H9 (cell line): ENCODE data around the gene C1QL1. TPM values are rescaled to one million over a fixed set of nuclear protein-coding genes. Genes with fewer than 3 reads are reported as not detected.

Experiments used
- DNase-seq: peaks from one replicate; pipeline ENCODE4 v3.0.0-alpha.2; 2017
- H2AFZ ChIP-seq: one replicate; pipeline ENCODE4 v1.6.1; 2013; ENCODE audit warnings: mild to moderate bottlenecking, low read length, control low read depth, moderate library complexity
- H2AK5ac ChIP-seq: 2 replicates; pipeline ENCODE4 v1.6.1; 2013; ENCODE audit warnings: low read length, control low read depth, mixed read lengths; ENCODE audit not compliant: insufficient read length
- H2BK120ac ChIP-seq: one replicate; pipeline ENCODE4 v1.6.1; 2013; ENCODE audit warnings: low read depth, mild to moderate bottlenecking, low read length, control low read depth, inconsistent platforms; ENCODE audit not compliant: poor library complexity, severe bottlenecking
- H2BK12ac ChIP-seq: 2 replicates; pipeline ENCODE4 v1.6.1; 2013; ENCODE audit warnings: low read length, control low read depth, mixed read lengths, low read depth; ENCODE audit not compliant: insufficient read length
- H2BK15ac ChIP-seq: 2 replicates; pipeline ENCODE4 v1.6.1; 2013; ENCODE audit warnings: low read depth, low read length, control low read depth
- H2BK20ac ChIP-seq: one replicate; pipeline ENCODE4 v1.6.1; 2013; ENCODE audit warnings: low read depth, mild to moderate bottlenecking, low read length, control low read depth, inconsistent platforms; ENCODE audit not compliant: poor library complexity, severe bottlenecking
- H2BK5ac ChIP-seq: 2 replicates; pipeline ENCODE4 v1.6.1; 2013; ENCODE audit warnings: low read length, control low read depth, mixed read lengths; ENCODE audit not compliant: insufficient read length
- H3K14ac ChIP-seq: 2 replicates; pipeline ENCODE4 v1.6.1; 2013; ENCODE audit warnings: low read length, control low read depth; ENCODE audit not compliant: insufficient read depth
- H3K18ac ChIP-seq: 2 replicates; pipeline ENCODE4 v1.6.1; 2013; ENCODE audit warnings: low read depth, mild to moderate bottlenecking, mixed read lengths, low read length, control low read depth; ENCODE audit not compliant: insufficient read length
- H3K23ac ChIP-seq: 2 replicates; pipeline ENCODE4 v1.6.1; 2013; ENCODE audit warnings: low read length, control low read depth, mixed read lengths, low read depth; ENCODE audit not compliant: insufficient read length
- H3K23me2 ChIP-seq: 2 replicates; pipeline ENCODE4 v1.6.1; 2013; ENCODE audit warnings: low read depth, mild to moderate bottlenecking, mixed read lengths, low read length, control low read depth; ENCODE audit not compliant: insufficient read length, poor library complexity, severe bottlenecking
- H3K27ac ChIP-seq: 2 replicates; pipeline ENCODE4 v1.5.1; 2013; ENCODE audit warnings: low read length, control low read depth, mixed read lengths, low read depth; ENCODE audit not compliant: insufficient read length
- H3K27me3 ChIP-seq: 2 replicates; pipeline ENCODE4 v1.6.1; 2013; ENCODE audit warnings: low read length, control low read depth, inconsistent platforms; ENCODE audit not compliant: insufficient read depth
- H3K4ac ChIP-seq: 2 replicates; pipeline ENCODE4 v1.6.1; 2013; ENCODE audit warnings: low read depth, mild to moderate bottlenecking, control low read depth, inconsistent platforms, low read length, moderate library complexity
- H3K4me1 ChIP-seq: 2 replicates; pipeline ENCODE4 v1.6.1; 2013; ENCODE audit warnings: low read length, control low read depth, inconsistent platforms; ENCODE audit not compliant: insufficient read depth
- H3K4me2 ChIP-seq: 2 replicates; pipeline ENCODE4 v1.6.1; 2013; ENCODE audit warnings: low read length, control low read depth, mixed read lengths; ENCODE audit not compliant: insufficient read length, insufficient read depth
- H3K56ac ChIP-seq: 2 replicates; pipeline ENCODE4 v1.6.1; 2013; ENCODE audit warnings: low read depth, mild to moderate bottlenecking, mixed read lengths, low read length, control low read depth; ENCODE audit not compliant: insufficient read length
- H3K79me1 ChIP-seq: 2 replicates; pipeline ENCODE4 v1.6.1; 2013; ENCODE audit warnings: low read depth, mild to moderate bottlenecking, moderate library complexity, low read length, control low read depth, inconsistent platforms; ENCODE audit not compliant: insufficient read depth, poor library complexity, severe bottlenecking
- H3K79me2 ChIP-seq: 2 replicates; pipeline ENCODE4 v1.6.1; 2013; ENCODE audit warnings: low read length, control low read depth, inconsistent platforms; ENCODE audit not compliant: insufficient read depth
- H3K9ac ChIP-seq: 2 replicates; pipeline ENCODE4 v1.6.1; 2013; ENCODE audit warnings: low read length, control low read depth, mixed read lengths; ENCODE audit not compliant: insufficient read length; ENCODE audit errors: extremely low read depth
- H3K9me3 ChIP-seq: one replicate; pipeline ENCODE4 v1.6.1; 2013; ENCODE audit warnings: low read depth, low read length, inconsistent platforms; ENCODE audit not compliant: control insufficient read depth
- H3T11ph ChIP-seq: one replicate; pipeline ENCODE4 v1.6.1; 2013; ENCODE audit warnings: mild to moderate bottlenecking, low read length, control low read depth, inconsistent platforms
- H4K20me1 ChIP-seq: one replicate; pipeline ENCODE4 v1.6.1; 2013; ENCODE audit not compliant: control insufficient read depth, insufficient read length, insufficient read depth
- H4K5ac ChIP-seq: 2 replicates; pipeline ENCODE4 v1.6.1; 2013; ENCODE audit warnings: low read depth, mild to moderate bottlenecking, mixed read lengths, low read length, control low read depth; ENCODE audit not compliant: insufficient read length
- H4K8ac ChIP-seq: replicated peaks from 2 replicates; pipeline ENCODE4 v1.6.1; 2013; ENCODE audit warnings: low read length, control low read depth, mixed read lengths, low read depth; ENCODE audit not compliant: insufficient read length
- H4K91ac ChIP-seq: 2 replicates; pipeline ENCODE4 v1.6.1; 2013; ENCODE audit warnings: low read depth, mild to moderate bottlenecking, moderate library complexity, mixed read lengths, low read length, control low read depth; ENCODE audit not compliant: insufficient read length
- H3K27ac Mint-ChIP-seq, 3 experiments: 2 replicates in 2 of 3; 3 replicates in 1 of 3; pipeline ENCODE4 v1.8.0; 2020 to 2021; ENCODE audit warnings: mixed read lengths in 3 of 3, mild to moderate bottlenecking in 1 of 3, moderate library complexity in 1 of 3
- H3K27me3 Mint-ChIP-seq: 2 replicates; pipeline ENCODE4 v1.8.0; 2021; ENCODE audit warnings: low read depth, mild to moderate bottlenecking, moderate library complexity, mixed read lengths
- H3K36me3 Mint-ChIP-seq, 3 experiments: 2 replicates in 2 of 3; 3 replicates in 1 of 3; pipeline ENCODE4 v1.8.0; 2020 to 2021; ENCODE audit warnings: low read depth in 3 of 3, mixed read lengths in 3 of 3; ENCODE audit not compliant: insufficient read depth in 1 of 3
- H3K4me1 Mint-ChIP-seq, 2 experiments: 2 replicates each; pipeline ENCODE4 v1.8.0; 2020; ENCODE audit warnings: mixed read lengths in 2 of 2
- H3K4me3 Mint-ChIP-seq, 2 experiments: 2 replicates in 1 of 2; 3 replicates in 1 of 2; pipeline ENCODE4 v1.8.0; 2020 to 2021; ENCODE audit warnings: mild to moderate bottlenecking in 2 of 2, mixed read lengths in 2 of 2, moderate library complexity in 1 of 2
- H3K9me3 Mint-ChIP-seq, 2 experiments: 2 replicates in 1 of 2; 3 replicates in 1 of 2; pipeline ENCODE4 v1.8.0; 2020; ENCODE audit warnings: mild to moderate bottlenecking in 2 of 2, mixed read lengths in 2 of 2, moderate library complexity in 1 of 2
- WGBS: extraction: QIAGEN DNeasy Blood & Tissue Kit; methylation state at CpG from one replicate; pipeline ENCODE4 v1.1.7; 2013; ENCODE audit warnings: missing lambda C conversion rate, low lambda C conversion rate, mixed read lengths; ENCODE audit not compliant: insufficient read length; ENCODE audit errors: extremely low coverage; 5-methylcytosine and 5-hydroxymethylcytosine counted together
- total RNA-seq: library from RNA; stranded (reverse); gene quantifications from 2 replicates; pipeline ENCODE4 v1.2.1, GENCODE V29; 2021
- TF ChIP-seq, protein P1 (sequence below): fragments of 200-600 bp; sonication (generic); conservative IDR thresholded peaks from 3 replicates; pipeline ENCODE4 v1.8.0; 2021; ENCODE audit warnings: antibody characterized with exemption, mild to moderate bottlenecking

C1QL1 gene
- total RNA-seq, 1 experiment from 2014 or later: 6.0 TPM

- TF ChIP-seq, protein P1, sequence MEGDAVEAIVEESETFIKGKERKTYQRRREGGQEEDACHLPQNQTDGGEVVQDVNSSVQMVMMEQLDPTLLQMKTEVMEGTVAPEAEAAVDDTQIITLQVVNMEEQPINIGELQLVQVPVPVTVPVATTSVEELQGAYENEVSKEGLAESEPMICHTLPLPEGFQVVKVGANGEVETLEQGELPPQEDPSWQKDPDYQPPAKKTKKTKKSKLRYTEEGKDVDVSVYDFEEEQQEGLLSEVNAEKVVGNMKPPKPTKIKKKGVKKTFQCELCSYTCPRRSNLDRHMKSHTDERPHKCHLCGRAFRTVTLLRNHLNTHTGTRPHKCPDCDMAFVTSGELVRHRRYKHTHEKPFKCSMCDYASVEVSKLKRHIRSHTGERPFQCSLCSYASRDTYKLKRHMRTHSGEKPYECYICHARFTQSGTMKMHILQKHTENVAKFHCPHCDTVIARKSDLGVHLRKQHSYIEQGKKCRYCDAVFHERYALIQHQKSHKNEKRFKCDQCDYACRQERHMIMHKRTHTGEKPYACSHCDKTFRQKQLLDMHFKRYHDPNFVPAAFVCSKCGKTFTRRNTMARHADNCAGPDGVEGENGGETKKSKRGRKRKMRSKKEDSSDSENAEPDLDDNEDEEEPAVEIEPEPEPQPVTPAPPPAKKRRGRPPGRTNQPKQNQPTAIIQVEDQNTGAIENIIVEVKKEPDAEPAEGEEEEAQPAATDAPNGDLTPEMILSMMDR: no peak
- H2BK20ac ChIP-seq: no peak overlapping the region
- no peaks in the 10 kb centered on the region for H3K9me3 Mint-ChIP-seq
- H3K79me2 ChIP-seq: no peaks in the 10 kb centered on the region
- no peak overlapping the region for H3K14ac ChIP-seq
- no peak overlapping the region for H3K18ac ChIP-seq
- H2BK5ac ChIP-seq: no peak overlapping the region
- H2BK12ac ChIP-seq: no peak overlapping the region
- H4K5ac ChIP-seq: no peak overlapping the region
- H3K56ac ChIP-seq: no peak overlapping the region
- no peak overlapping the region for H2AK5ac ChIP-seq
- H4K91ac ChIP-seq: no peak overlapping the region
- H3K4me1 Mint-ChIP-seq: peaks cover 17 to 32% of the 10 kb centered on the region in 2 experiments
- H3K4me1 ChIP-seq: peaks cover 7% of the 10 kb centered on the region; the same call in 1 of the 2 replicates
- H3K23me2 ChIP-seq: no peaks in the 10 kb centered on the region
- H2BK120ac ChIP-seq: no peak overlapping the region
- H3K27ac ChIP-seq: no peak overlapping the region
- no CpG with 5 or more reads among the region's 6 CpGs for WGBS
- no peak overlapping the region for H3K9ac ChIP-seq
- no peaks in the 10 kb centered on the region for H3K9me3 ChIP-seq
- DNase-seq: no peak
- H3K36me3 Mint-ChIP-seq: peaks cover 12 to 21% (median 17%) of the 10 kb centered on the region in 3 experiments
- H3K27me3 Mint-ChIP-seq: peaks cover 19% of the 10 kb centered on the region
- H3K27me3 ChIP-seq: 0 out of 2 replicates have a peak, but pooled peaks cover 2% of the 10 kb centered on the region
- no peak overlapping the region for H3K27ac Mint-ChIP-seq
- no peak overlapping the region for H3K4ac ChIP-seq
- H3K4me3 Mint-ChIP-seq: no peak overlapping the region
- H3K4me2 ChIP-seq: no peak overlapping the region
- H2AFZ ChIP-seq: no peak overlapping the region
- no peak overlapping the region for H3K23ac ChIP-seq
- H4K20me1 ChIP-seq: no peaks in the 10 kb centered on the region
- no peak overlapping the region for H2BK15ac ChIP-seq
- H4K8ac ChIP-seq: no peak overlapping the region
- no peaks in the 10 kb centered on the region for H3K79me1 ChIP-seq
- no peak overlapping the region for H3T11ph ChIP-seq
Measured at GRCh38 chr17:44922136-44922535, 46.0 kb downstream of the C1QL1 start.
